Heart right ventricle (tissue), 16 donors: Measurements from ENCODE around the gene MRGPRD. TPM values are rescaled to one million over a fixed set of nuclear protein-coding genes. Genes with fewer than 3 reads are reported as not detected.

ENCODE experiments used
- ATAC-seq, 8 donors: fragments of 200-7000 bp; cut with Tn5 transposase; one replicate each; pipeline ENCODE4 v1.9.1; 2020; ENCODE audit warnings: mild to moderate bottlenecking in 8 of 8, moderate library complexity in 8 of 8, moderate number of reproducible peaks in 1 of 8
- DNase-seq, 2 donors: peaks; one replicate each; pipeline ENCODE4 v3.0.0-alpha.2; 2020
- H3K27ac ChIP-seq, 10 donors: fragments of 200-600 bp; sonication (generic) in 2 of 10; one replicate each; pipeline versions ENCODE4 v1.5.0 to v1.8.0; 2020 to 2022; ENCODE audit warnings: mild to moderate bottlenecking in 3 of 10
- H3K27me3 ChIP-seq, 7 donors: fragments of 200-600 bp; one replicate each; pipeline ENCODE4 v1.8.0; 2021 to 2022; ENCODE audit warnings: mild to moderate bottlenecking in 2 of 7
- H3K36me3 ChIP-seq, 9 donors: fragments of 200-600 bp; sonication (generic) in 1 of 9; one replicate each; pipeline versions ENCODE4 v1.5.0 to v1.8.0; 2020 to 2022; ENCODE audit warnings: mild to moderate bottlenecking in 2 of 9
- H3K4me1 ChIP-seq, 9 donors: fragments of 200-600 bp; sonication (generic) in 1 of 9; one replicate each; pipeline versions ENCODE4 v1.5.0 to v1.8.0; 2020 to 2022; ENCODE audit warnings: mild to moderate bottlenecking in 4 of 9
- H3K4me3 ChIP-seq, 10 donors: fragments of 200-600 bp; sonication (generic) in 2 of 10; one replicate each; pipeline versions ENCODE4 v1.5.0 to v1.8.0; 2020 to 2022; ENCODE audit warnings: mild to moderate bottlenecking in 7 of 10, moderate library complexity in 2 of 10
- H3K9me3 ChIP-seq, 11 donors: fragments of 200-600 bp in 10 of 11; sonication (generic) in 2 of 11; one replicate each; pipeline versions ENCODE4 v1.5.0 to v1.8.0; 2013 to 2022; ENCODE audit warnings: mild to moderate bottlenecking in 2 of 11, control low read depth in 1 of 11, moderate library complexity in 1 of 11
- WGBS, 2 donors: extraction: QIAGEN DNeasy Blood & Tissue Kit; methylation state at CpG; one replicate each; pipeline ENCODE4 v1.1.7; 2013; ENCODE audit warnings: inconsistent platforms in 1 of 2; 5-methylcytosine and 5-hydroxymethylcytosine counted together
- intact Hi-C, 10 donors: fragments of 100-400 bp; cut with DNase I; formaldehyde crosslinking; loops; one replicate each; pipeline versions ENCODE4 v1.11.1 to v1.14.2; 2022
- polyA plus RNA-seq, 2 donors: library from polyadenylated mRNA; stranded (reverse); fragments of 200-250 nt; gene quantifications; one replicate each; pipeline ENCODE4 v1.2.3, GENCODE V29; 2013
- total RNA-seq, 10 donors: library from RNA; stranded (reverse); fragmentation: NEBNext Ultra II Directional in 3 of 10; extraction: Animal tissue kit (Norgen Biotek cat#: 25700) in 3 of 10; gene quantifications; one replicate each; pipeline versions ENCODE4 v1.2.1 to v1.2.4, GENCODE V29; 2021 to 2023
- TF ChIP-seq, protein P1 (sequence below), 9 donors: fragments of 200-600 bp; sonication (generic) in 2 of 9; IDR thresholded peaks; one replicate each; pipeline versions ENCODE4 v1.5.0 to v1.8.0; 2021 to 2022; ENCODE audit warnings: antibody characterized with exemption in 9 of 9, mild to moderate bottlenecking in 5 of 9, moderate library complexity in 1 of 9
- donor health status: Arrhythmogenic right ventricular cardiomyopathy.
- donor health status: ischemic (EF 13 %, LVEDD 7.1; RV severe dilation, severe dysfunction).
- donor health status: healthy with polysubstance abuse.
- donor health status: DM: no; HTN: yes; CAD: no.
- donor health status: DM: no; HTN: no; CAD: no.
- donor health status: ischemic (EF 25% LVEDD 6.9; RV normal size, moderate dysfunction).
- donor health status: ischemic (EF 25% LVEDD 5.7; RV mildly dilated, moderate dysfunction).
- donor health status: healthy.
- donor health status: DM: yes; HTN: yes; CAD: no.
- donor health status: Ischemic cardiomyopathy.
- donor health status: ischemic (EF 35%, LVEDD 5.7; RV mildly dilated, moderate dysfunction).
- donor health status: nonischemic (EF 11% LVEDD 7.7; RV severe dilation, severe dysfunction).
- donor health status: DM: yes; HTN: yes; CAD: no.
- donor health status: PGD.
- donor health status: ischemic (EF 29% LVEDD 5.4; RV normal size, mild dysfunction).
- donor health status: nonischemic (EF 23%, LVEDD 6.1; RV moderate dilation, normal function).

The MRGPRD gene
- total and polyA plus RNA-seq, 12 donors, result not detected

DNA sequence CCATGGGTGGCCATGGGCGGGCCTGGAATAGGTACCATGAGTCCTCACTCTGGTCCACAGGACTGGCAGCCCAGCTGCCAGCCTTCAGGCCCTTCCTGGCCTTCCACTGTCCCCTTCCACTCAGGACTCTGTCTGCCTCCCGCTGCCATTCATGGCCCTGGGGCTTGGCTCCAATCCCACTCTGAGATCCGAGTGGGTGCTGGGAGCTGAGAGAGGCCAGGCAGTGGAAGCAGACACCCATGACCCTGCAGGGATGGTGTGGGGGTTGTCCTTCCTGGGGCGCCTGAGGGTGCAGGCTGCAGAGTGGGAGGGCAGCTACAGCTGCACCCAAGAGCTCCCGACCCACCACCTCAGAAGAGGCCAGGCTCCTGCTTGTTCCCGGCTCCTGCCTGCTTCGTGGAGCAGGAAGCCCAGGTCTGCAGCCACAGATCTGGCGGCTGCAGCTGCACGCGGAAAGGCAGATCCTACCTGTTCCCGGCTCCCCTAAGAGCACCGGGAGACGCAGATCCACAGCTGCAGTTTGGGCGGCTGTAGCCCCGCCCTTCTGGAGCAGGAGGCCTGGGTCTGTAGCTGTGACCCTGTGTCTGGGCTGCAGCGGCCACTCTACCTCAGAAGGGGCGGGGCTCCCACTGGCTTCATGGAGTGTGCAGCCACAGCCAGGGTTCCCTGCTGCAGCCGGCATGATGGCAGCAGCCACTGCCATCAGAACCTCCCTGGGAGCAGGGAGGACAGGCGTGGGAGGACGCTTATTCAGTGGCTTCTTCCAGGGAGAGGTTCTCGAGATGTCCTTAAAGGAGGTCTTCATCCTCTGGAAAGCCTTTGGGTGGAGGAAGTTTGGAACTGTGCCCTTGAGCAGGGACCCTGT, 49.6 kb downstream of the MRGPRD start:
- Histone ChIP-seq H3K4me3 (no peak overlapping the region), H3K27me3 (no peaks in the 10 kb centered on the region), H3K27ac (no peak overlapping the region), H3K9me3 (peaks cover 0 to 8% (median 2%) of the 10 kb centered on the region in 11 donors), H3K36me3 (peaks cover 0 to 89% (median 42%) of the 10 kb centered on the region in 9 donors), H3K4me1 (peaks cover 13 to 40% (median 29%) of the 10 kb centered on the region in 9 donors)
- intact Hi-C loops, result loop anchor here in 2 of 10 donors (10.0 kb wide), 1 partner anchor 154 kb away; no protein-coding TSS in a partner anchor
- ATAC-seq (peak in 1 of 8 donors; percentile 23), DNase-seq (no peak)
- WGBS, 2 donors, result 93% methylated on average over 21 of the region's 21 CpGs
- TF ChIP-seq, protein P1, sequence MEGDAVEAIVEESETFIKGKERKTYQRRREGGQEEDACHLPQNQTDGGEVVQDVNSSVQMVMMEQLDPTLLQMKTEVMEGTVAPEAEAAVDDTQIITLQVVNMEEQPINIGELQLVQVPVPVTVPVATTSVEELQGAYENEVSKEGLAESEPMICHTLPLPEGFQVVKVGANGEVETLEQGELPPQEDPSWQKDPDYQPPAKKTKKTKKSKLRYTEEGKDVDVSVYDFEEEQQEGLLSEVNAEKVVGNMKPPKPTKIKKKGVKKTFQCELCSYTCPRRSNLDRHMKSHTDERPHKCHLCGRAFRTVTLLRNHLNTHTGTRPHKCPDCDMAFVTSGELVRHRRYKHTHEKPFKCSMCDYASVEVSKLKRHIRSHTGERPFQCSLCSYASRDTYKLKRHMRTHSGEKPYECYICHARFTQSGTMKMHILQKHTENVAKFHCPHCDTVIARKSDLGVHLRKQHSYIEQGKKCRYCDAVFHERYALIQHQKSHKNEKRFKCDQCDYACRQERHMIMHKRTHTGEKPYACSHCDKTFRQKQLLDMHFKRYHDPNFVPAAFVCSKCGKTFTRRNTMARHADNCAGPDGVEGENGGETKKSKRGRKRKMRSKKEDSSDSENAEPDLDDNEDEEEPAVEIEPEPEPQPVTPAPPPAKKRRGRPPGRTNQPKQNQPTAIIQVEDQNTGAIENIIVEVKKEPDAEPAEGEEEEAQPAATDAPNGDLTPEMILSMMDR (IDR thresholded peaks at IDR 0.05), result no peak

Other genes starting within 250 kb of the MRGPRD start
- gene TESMIN, start 229.5 kb downstream of the MRGPRD start, total RNA-seq, result 1 to 10 TPM in 3 of 10 donors, under 1 TPM in 6, not detected in 1; 0.30 to 2.6 (median 0.64) TPM
- under 1 TPM in 1 of 2 donors, not detected in 1; 0.13 TPM for gene TESMIN, start 229.5 kb downstream of the MRGPRD start, polyA plus RNA-seq
- 10 to 100 TPM; 28.8 to 84.4 (median 48.3) TPM for gene CPT1A, start 139.1 kb downstream of the MRGPRD start, total RNA-seq
- gene CPT1A, start 139.1 kb downstream of the MRGPRD start, polyA plus RNA-seq, result 10 to 100 TPM; 18.8 to 22.8 TPM
- gene MRPL21, start 77.2 kb downstream of the MRGPRD start, total RNA-seq, result 100 to 1,000 TPM in 4 of 10 donors, 10 to 100 TPM in 6; 63.2 to 138 (median 96.7) TPM
- gene MRPL21, start 77.2 kb downstream of the MRGPRD start, polyA plus RNA-seq, result 100 to 1,000 TPM; 139 to 186 TPM
- 10 to 100 TPM in 8 of 10 donors, 1 to 10 TPM in 2; 9.0 to 17.7 (median 12.1) TPM for gene IGHMBP2, start 77.1 kb downstream of the MRGPRD start, total RNA-seq
- gene IGHMBP2, start 77.1 kb downstream of the MRGPRD start, polyA plus RNA-seq, result 10 to 100 TPM in 1 of 2 donors, 1 to 10 TPM in 1; 9.1 to 24.3 TPM
- gene MRGPRF, start 32.3 kb upstream of the MRGPRD start, total RNA-seq, result 10 to 100 TPM in 1 of 10 donors, 1 to 10 TPM in 8, under 1 TPM in 1; 0.98 to 10.7 (median 1.6) TPM
- gene MRGPRF, start 32.3 kb upstream of the MRGPRD start, polyA plus RNA-seq, result 1 to 10 TPM; 7.2 to 7.9 TPM
- 10 to 100 TPM in 2 of 10 donors, 1 to 10 TPM in 8; 4.8 to 13.0 (median 7.8) TPM for gene TPCN2, start 67.9 kb upstream of the MRGPRD start, total RNA-seq
- 10 to 100 TPM in 1 of 2 donors, 1 to 10 TPM in 1; 3.4 to 19.2 TPM for gene TPCN2, start 67.9 kb upstream of the MRGPRD start, polyA plus RNA-seq
- gene SMIM38, start 174.9 kb upstream of the MRGPRD start, total RNA-seq, result under 1 TPM in 9 of 10 donors, not detected in 1; 0.11 to 0.56 (median 0.18) TPM
- gene SMIM38, start 174.9 kb upstream of the MRGPRD start, polyA plus RNA-seq, result under 1 TPM; 0.07 to 0.22 TPM